GM19043 (cell line): ENCODE results near the gene SP110.
"Not testable (repeated sequence)": the region's sequence is repeated elsewhere in the genome, so short reads cannot be mapped to it uniquely, and the experiment has no call there.

Source experiments
- ATAC-seq: cut with Tn5 transposase; IDR thresholded peaks from one replicate; pipeline ENCODE4 v1.9.1; 2021; ENCODE audit warnings: low read depth; ENCODE audit not compliant: unreplicated experiment

Gene SP110

DNA sequence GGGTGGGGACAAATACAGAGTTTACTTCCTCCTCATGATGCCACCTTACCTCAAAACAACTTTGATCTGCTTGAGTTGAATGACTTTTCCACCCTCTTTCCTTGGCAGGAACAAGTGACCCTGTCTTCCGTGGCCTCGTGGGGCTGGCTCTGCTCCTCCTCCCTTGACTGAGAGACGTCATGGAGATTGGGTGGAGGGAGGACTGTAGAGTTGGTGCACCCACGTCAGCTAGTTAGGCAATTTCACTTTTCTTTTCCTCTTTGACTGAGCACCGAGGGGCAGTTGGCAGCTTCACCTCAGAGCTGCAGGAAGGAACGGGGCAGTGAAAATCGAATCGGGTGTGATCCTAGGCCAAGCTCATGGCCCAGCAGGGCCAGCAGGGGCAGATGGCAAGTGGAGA is 5.7 kb upstream of the SP110 start, which contains the start of gene SP140:
TSS of gene SP140 (plus strand) at position 251 of the 400 bp plus-strand sequence. CDS start at position 360, 109 bp downstream.
- ATAC-seq = peak; percentile 60

DNA sequence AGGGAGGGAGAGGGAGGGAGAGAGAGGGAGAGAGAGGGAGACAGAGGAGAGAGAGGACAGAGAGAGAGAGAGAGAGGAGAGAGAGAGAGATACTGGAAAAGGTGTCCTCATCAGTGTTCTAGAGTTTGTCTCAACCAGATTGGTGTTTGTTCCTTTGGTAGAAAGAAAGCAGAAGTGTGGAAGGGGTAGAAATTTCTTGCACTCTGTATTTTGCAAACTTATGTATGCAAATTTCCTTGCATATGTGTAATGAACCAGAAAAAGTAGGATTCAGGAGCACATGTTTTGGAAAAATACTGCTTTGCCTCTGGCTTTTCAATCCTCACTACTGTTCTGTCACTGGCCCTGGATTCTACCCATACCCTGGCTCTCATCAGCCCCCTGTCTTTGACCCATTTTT is 4.7 kb upstream of the SP110 start:
- no peak for ATAC-seq

DNA sequence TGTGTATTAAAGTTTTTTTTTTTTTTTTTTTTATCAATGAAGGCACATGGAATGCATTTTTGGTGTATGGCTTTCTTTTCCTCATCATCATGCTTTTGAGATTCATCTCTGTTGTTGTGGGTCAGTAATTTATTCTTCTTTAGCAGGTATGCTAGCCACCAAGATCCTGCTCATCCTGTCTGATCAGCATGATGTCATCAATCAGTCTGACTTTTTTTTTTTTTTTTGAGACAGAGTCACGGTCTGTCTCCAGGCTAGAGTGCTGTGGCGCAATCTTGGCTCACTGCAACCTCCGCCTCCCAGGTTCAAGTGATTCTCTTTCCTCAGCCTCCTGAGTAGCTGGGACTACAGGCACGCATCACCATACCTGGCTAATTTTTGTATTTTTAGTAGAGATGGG is 3.0 kb upstream of the SP110 start:
- not testable (repeated sequence) for ATAC-seq

- no peak for ATAC-seq
Observed at GRCh38 chr2:230221493-230221892, 1.7 kb upstream of the SP110 start.

DNA sequence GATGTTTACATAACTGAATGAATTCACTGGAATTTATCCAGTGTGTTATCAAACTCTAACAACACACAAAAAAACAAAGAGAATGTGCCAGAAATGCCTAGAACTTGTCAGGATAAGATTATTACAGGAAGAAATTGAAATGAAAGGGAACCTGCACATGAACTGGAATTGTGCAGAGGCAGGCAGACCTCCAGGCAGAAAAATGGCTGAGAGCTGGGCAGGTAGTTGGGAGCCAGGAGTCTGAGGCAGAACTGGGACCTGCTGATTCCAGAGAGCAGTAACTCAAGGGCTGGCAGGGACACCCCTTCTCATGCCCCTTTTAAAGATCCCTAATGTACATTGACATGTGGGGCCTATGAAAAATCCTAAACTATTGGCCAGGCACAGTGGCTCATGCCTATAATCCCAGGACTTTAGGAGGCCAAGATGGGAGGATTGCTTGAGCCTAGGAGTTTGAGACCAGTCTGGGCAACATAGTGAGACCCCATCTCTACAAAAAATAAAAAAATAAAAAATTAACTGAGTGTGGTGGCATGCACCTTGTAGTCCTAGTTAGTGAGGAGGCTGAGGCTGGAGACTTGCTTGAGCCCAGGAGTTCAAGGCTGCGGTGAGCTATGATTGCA is 674 bp upstream of the SP110 start:
- no peak for ATAC-seq

DNA sequence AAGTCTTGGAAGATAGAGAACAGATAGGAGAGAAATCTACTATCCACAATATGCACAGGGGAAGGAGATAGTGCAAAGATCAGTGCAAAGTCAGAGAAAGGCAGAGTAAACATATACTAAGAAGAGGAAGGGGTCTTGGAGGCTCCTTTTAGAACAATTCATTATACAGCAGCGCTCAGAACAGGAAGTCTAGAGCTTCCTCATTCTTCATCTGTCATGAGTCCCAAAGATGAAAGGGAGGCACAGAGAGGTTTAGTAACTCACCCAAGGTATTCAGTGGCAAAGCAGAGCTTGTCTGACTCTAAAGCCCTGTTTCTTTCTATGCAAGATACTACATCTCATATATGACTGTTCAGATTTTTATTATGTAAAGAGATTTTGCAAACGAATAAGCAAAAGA is 1.4 kb downstream of the SP110 start:
- ATAC-seq = no peak

- ATAC-seq = peak; percentile 34
Observed at GRCh38 chr2:230217424-230217823, 2.4 kb downstream of the SP110 start.

DNA sequence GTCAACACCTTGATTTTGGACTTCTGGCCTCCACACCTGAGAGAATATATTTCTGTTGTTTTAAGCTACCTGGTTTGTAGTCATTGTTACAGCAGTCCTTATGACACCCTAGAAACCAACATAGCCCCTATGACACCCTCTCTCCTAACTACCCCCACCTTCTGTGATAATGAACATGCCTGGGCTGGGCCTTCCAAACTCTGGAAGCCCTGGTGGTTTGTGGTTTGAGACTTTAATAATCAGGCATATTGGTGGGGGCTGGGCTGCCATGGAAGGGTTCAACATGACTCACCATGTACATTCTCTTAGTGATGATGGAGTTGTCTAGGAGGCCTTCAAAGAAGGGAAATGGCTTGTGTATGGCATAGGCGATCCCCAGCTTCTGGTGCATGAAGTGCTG is 3.3 kb downstream of the SP110 start:
- no peak for ATAC-seq

GRCh38 chr2:230209422-230210051 is 10.2 kb downstream of the SP110 start:
- no peak for ATAC-seq

DNA sequence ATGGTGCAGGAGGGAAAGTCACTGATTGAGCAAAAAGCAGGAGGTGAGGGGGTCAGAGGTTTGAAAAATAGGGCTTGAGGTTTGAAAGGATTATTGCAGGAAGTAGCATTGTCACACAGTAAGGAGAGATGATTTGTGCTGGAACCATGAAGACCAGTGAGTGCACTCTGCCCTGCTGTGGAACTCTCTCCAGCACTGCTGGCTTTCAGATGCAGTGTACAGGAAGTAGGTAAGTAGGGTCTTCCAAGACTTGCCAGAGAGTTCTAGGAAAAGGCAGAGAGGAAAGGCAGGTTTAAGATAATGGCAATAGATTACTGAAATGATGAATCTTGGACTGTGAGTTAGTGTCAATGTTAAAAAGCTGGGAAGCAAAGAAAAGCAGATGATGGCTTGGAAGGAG is 11.2 kb downstream of the SP110 start:
- ATAC-seq = no peak

- no peak for ATAC-seq
Observed at GRCh38 chr2:230205721-230206120, 14.1 kb downstream of the SP110 start.

DNA sequence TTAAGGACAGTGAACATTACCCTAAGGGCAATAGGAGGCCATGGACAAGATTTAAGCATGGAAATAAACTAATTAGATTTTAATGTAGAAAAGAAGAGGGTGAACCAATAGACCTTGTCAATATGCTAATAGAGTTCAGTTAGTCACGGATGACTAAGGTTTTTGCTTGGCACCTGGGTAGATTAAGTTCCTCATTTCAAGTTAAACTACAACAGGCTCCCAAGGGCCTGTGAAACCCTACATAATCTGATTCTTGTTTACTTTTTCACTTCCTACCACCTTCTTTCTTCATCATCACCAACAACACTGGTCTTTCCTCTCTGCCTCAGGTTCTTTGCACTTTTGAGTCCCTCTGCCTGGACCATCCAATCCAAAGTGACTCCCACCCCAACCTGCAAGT is 14.8 kb downstream of the SP110 start:
- ATAC-seq = peak; percentile 59

GRCh38 chr2:230203110-230203676 is 16.6 kb downstream of the SP110 start:
- peak; percentile 63 for ATAC-seq

GRCh38 chr2:230202430-230203109 is 17.2 kb downstream of the SP110 start:
- ATAC-seq = peak; percentile 31

DNA sequence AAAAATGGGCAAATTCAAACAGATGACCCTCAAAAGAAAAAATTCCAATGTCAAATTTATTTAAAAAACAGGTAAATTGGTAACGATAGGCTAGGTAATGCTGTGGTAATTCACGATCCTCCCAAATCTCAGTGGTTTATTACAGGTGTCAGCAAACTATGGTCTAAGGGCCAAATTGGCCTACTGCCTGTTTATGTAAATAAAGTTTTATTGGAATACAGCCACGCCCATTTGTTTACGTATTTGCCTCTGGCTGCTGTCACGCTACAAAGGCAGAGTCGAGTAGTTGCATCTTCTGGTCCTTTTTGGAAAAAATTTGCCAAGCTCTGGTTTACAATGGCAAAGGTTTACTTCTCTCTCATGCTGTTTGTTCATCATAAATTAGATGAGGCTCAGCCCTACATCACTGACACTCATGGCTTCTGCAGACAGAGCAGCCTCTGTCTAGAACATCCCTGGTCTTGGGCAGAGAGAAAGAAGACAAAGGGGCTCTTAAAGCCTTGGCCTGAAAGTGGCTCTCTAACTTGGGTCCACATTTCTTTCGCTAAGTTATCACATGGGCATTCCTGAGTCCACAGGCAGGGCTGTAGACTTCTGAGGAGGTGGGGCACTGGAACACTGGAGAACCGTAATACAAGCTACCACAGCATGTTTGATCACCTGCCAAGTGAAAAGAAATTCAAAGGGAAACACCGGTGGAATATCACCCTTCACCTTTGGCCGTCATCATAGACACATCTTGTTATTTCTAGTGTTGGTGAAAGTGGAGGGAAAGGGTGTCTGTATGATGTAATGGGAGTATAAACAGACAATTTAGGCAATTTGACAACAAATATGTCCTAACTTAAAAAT is 34.8 kb downstream of the SP110 start:
- no peak for ATAC-seq

DNA sequence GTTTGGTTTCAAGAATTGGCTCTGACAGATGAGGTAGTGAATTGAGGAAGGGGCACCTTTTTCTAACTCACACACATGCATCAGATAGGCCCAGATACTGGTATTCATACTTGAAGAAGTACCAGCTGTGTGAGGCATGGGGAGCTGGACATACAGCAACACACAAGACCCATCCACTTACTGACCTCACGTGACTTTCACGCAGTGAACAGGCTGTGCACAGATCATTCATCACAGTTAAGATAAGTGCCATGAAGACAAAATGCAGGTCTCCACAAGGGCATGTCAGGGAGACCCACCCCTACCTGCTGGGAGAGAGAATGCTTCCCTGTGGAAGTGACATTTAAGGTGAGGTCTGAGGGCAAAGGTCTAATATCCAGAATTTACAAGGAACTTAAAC is 38.6 kb downstream of the SP110 start:
- ATAC-seq = no peak

DNA sequence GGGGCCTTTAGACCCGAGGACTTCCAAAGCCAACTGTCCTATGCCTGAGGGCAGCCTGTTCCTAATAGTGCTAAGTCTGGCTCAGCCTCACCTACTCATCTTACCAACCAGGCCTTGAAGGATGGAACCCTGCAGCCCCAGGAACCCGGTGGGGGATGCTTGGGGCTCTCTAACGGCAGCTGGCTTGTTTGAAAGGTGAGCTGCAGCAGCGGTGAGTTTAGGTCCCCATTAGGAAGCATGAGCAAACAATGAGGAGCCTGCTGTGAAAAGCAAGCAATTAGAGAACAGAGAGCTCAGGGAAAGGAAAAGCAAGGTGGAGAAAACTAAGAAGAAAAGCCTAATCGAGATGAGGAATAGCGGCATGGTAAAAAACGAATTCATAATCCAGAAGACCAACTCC is 39.9 kb downstream of the SP110 start:
- ATAC-seq = no peak

DNA sequence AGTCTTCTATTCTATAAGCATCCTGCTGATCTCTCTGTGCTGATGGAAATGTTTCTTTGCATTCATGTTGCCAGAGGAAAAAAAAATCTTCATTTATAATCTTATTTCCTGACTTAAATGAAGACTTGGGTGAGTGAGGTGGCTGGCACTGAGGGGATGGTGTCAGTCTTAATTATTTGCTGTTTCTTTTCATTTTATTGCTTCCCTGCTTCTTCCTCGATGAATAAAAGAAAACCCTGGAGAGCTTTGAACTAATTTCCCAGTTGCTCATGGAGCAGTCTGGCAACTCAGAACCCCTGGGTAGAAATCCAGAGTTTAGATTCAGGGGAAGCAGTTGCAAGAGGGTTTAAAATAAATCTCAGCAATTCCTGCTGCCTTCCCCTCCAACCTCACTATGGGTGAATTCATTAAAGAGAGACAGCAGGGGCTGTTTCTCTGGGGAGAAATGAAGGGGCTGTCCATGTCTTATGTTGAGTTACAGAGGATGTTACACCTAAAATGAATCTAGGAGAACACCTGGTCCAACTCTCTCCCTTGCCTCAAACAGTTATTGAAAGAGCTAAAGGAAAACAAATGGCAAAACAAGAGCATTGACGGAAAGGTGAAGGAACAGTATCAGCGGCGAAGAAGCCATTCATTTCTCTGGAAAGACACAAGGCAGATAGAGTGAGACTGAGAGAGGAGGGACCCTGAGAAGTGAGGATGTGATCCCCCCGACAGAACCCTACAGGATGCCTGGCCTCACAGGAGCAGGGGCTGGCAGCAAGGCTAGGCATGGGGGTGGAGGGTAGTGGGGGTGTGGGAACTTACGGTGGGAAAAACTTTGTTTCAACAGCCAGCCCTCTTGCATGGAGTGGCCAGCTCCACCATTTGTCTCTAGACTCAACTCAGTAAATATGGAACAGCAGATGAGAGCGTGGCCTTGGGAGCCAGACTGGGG is 41.0 kb downstream of the SP110 start:
- ATAC-seq = no peak

- ATAC-seq = no peak
Observed at GRCh38 chr2:230176996-230177395, 42.8 kb downstream of the SP110 start.

- no peak for ATAC-seq
Observed at GRCh38 chr2:230174466-230174865, 45.3 kb downstream of the SP110 start.
